Superior temporal gyrus (tissue), 1 donor: ENCODE data around the gene SLC5A8.

ENCODE experiments used
- DNase-seq: peaks from one replicate; pipeline ENCODE4 v3.0.0-alpha.2; 2016; ENCODE audit errors: extremely low spot score

SLC5A8 gene

GRCh38 chr12:101209319-101210302, at the start of gene SLC5A8:
SLC5A8 (minus strand) TSS chr12:101210238; CDS start chr12:101209848, 390 bp downstream.
- DNase-seq = no peak

- no peak for DNase-seq
Measured at GRCh38 chr12:101257357-101257756, 47.3 kb upstream of the SLC5A8 start.

DNA sequence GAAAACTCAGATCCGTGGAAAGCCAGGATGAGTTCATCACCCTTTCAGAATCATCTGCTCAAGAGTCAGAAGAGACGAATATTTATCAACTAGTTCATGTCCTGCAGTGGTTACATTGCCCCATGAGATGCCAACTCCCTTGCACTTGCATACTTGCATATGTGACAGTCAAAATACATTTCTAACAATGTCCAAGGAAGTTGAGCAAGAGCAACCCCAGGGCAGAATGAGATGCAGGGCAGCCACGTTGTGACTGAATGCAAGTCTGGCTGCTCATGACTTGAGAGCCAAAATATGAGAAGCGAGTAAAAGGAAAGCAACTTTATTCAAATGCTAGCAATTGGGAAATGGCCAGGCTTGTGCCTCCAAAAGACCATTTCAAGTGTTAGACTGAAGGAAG, 46.2 kb upstream of the SLC5A8 start:
- no peak for DNase-seq

DNA sequence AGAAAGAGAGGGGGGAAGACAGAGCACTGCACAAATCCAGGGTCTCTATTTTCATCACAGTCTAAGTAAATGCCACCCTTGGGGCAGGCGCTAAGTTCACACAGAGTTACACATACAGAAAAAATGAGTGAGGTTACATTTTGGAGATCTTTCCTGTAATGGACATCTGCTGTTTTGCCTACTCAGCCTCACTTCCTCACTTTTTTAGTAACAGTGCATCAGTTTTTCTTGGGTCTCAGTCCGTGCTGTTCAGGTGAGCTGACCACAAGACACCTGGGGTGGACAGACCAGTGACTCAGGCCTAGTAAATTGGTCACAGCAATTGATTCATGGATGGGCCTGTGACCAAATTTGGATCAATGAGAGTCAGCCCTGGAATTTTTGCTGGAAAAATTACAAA, 33.6 kb upstream of the SLC5A8 start:
- no peak for DNase-seq

DNA sequence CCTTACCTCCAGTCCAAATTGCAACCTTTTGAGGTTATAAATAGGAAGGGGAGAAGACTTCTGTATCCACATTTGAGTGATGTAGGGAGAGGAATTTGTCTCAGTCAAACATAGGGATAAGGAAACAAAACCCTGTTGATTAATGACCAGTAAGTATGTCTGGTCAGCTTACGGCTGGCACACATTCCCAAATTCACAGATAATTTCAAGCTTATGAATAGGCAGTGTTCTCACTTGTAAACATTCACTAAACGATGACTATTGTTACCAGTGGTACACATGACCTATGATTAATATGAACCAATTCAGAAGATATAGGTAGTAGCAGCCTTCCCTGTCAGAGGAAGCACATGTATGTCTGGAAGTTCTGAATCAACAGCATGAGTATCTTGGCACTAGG, 33.0 kb upstream of the SLC5A8 start:
- no peak for DNase-seq

DNA sequence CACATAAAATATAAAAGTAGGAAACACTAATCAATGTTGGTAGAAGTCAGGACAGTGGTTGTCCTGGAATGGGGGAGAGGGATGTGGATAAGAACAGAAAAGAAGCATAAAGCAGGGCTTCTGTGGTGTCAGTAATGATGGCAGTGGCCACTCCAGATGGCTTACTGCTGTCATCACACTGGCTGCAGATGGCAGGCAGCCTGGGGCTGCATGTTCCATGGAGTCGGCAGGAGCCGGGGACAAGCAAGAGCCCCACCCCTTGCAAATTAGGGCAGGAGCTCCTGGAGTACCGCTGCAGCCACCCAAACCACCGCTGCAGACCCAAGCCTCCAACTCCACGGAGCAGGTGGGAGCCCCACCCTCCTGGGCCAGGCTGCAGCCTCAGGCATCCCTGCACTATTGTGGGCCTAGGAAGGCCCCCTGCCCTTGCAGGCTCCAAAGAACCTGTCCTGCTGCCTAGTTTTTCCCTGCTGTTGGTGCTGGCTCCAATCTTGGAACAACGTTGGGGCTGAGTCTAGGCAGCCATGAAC, 28.8 kb upstream of the SLC5A8 start:
- DNase-seq = no peak

GRCh38 chr12:101238306-101238705, 28.3 kb upstream of the SLC5A8 start:
- no peak for DNase-seq

DNA sequence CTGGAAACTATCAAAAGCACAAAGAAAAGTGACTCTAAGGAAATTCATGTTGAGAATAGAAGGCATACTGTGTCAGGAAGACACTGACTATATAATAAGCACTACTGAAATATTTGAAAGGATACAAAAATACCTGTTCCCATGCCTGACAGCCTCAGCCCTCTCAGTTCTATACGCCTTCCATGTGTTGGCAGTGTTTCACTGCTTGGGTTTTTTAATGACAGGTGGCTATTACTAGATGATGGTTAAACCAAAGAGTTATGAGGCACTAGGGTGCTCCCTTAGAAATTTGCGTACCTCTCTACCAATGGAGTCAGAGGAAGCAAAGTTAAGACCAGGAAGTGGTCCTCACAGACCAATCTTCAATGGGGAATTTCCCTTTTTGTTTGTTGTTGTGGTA, 25.6 kb upstream of the SLC5A8 start:
- DNase-seq = no peak

DNA sequence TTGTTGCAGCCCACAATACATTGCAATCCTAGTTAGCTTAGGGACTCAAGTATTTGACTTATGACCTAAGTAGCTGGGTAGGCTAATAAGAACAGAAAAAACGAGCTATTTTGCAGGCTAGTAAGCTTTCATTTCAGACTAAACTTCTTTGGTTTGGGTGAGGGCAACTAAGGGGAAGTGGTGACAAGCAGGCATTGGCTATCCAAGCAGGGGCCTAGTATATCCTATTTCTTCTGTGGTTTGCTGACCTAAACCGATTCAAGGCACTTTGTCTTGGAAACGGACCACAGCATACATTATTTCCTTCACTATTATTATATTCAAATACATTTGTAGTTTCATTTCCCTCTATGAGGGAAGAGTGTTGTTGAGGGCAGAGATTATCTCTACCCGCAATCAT, 21.6 kb upstream of the SLC5A8 start:
- no peak for DNase-seq

- DNase-seq = no peak
Measured at GRCh38 chr12:101230547-101230946, 20.5 kb upstream of the SLC5A8 start.

DNA sequence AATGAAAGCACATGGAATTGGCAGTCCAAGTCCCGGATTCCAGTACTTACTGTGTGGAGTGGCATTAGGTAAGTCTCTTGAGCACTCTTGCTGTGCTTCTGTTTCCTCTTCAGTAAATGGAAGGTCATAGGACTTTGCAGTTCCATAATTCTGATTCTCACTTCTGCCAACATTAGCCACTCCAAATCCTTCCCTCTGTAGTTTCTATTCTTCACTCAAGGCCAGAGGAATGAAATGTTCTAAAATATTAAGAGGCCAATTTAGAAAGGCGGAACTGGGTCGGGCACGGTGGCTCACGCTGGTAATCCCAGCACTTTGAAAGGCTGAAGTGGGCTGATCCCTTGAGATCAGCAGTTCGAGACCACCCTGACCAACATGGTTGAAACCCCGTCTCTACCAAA, 19.8 kb upstream of the SLC5A8 start:
- no peak for DNase-seq

DNA sequence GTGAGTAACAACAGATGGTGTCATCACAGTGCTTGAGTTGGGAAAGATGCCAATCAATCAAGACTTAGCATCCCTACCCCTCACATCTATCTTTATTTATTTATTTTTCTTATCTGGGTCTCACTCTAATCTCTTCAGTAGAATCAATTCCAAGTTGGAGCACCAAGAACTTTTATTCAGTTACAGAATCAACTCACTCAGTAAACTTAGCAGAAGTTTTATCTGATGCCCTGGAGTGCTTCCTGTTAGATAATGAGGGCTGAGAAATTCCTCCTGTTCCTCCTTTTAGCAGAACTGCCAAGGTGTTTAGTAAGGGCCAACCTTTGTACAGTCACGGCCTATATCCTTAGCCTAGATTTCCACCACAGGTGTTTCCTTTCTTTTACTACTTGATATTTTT, 11.3 kb upstream of the SLC5A8 start:
- no peak for DNase-seq

- no peak for DNase-seq
Measured at GRCh38 chr12:101216810-101217209, 6.8 kb upstream of the SLC5A8 start.

GRCh38 chr12:101207086-101207780, 2.8 kb downstream of the SLC5A8 start:
- no peak for DNase-seq

DNA sequence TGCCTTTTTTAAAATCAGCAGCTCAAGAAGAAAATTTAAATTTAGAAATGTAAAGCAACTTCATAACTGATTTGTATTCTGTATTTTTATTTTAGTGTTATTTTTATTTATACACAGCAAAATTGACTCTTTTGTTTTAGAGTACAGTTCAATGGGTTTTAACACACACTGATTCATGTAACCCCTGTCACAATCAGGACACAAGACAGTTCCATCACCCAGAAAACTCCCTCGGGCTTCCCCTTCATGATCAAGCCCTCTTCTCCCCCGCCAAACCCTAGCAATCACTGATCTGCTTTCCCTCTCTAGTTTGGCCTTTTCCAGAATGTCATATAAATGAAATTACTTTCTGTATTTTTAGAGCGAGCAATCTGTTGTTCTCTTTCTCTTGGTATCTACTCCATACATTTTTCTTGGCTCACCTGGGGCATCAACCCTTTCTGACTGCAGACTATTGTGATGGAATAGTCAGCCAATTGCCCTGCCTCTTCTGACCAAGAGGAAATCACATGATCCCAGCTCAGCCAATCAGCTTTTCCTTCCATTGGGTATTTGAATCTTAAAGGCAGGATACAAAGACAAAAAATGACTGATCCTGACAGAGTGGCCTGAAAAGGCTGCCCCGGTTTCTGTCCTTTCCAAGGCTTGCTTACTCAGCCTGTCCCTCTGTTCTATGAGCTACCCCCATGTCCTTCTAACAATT, 5.3 kb downstream of the SLC5A8 start:
- DNase-seq = no peak

GRCh38 chr12:101200824-101201223, 9.2 kb downstream of the SLC5A8 start:
- no peak for DNase-seq

DNA sequence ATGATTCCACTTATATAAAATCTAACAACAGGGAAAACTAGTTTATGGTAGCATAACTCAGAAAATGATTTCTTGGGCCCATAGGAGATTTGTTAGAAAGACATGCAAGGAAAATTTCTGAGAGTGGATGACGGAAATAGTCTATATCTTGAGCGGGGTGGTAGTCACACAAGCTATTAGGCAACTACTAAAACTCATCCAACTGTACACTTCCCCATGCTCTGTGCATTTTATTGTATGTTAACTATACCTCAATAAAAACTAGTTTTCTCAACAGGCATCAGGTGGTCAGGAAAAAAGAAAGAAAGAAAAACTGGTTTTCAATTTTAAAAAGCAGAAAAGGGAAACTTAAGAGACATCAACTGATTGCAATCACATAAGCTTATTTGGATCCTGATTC, 9.9 kb downstream of the SLC5A8 start:
- no peak for DNase-seq

DNA sequence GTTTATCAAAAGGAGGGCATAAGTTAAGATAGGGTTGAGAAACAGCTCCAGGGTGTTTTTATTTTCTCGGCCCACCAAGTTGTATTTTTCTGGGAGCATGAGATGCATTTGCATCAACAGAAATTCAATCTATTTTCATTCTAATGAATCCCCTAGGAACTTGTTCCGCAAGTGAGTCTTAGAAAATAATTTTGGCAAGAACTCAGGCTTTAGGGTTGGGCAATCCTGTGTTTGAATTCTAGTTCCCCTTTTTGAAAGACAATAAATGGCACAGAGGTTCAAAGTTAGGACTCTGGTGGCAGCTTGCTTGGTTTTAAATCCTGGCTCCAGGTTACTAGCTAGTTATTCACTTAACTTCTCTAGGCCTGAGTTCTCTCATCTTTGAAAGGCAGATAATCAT, 23.7 kb downstream of the SLC5A8 start:
- no peak for DNase-seq

DNA sequence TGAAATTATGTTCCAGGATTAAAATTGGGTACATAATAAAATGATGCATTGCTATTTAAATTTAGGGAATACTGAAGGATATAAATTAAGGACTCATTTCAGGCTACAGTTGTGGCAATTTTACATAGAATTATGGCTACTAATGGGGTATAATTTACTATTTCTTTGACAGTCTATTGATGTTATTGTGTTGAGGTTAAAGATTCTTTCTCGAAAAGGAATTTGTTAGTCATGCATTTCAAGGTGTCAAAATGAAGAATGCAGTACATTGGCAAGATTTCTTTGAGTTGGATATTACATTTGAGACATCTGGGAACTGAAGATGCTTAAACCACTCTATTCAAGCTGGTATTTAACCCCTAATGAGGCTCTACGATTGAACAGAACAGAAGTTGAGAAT, 28.3 kb downstream of the SLC5A8 start:
- no peak for DNase-seq

DNA sequence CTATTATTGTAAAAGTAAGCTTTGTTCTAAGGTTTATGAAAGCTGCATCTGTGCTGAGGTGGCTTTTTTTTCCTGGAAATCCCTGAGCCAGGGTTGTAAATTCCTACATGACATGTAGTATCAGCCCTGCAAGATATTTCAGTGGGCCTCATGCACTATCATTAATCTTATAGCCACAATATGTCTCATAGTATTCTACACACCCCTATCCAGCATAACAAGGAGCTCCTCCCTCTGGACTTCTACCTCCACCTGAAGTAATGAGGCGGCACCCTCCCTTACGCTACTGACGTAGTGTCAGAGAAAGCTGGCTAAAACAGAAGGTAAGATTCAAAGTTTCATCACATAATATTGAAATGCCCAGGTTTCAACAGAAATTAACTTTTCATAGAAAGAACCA, 35.5 kb downstream of the SLC5A8 start:
- DNase-seq = no peak

GRCh38 chr12:101173197-101173749, 36.8 kb downstream of the SLC5A8 start:
- no peak for DNase-seq

- DNase-seq = no peak
Measured at GRCh38 chr12:101172316-101172715, 37.7 kb downstream of the SLC5A8 start.
